CD14-positive monocyte (primary cell): ENCODE data around the gene TM4SF1. TPM values are rescaled to one million over a fixed set of nuclear protein-coding genes. Genes with fewer than 3 reads are reported as not detected.

ENCODE experiments used
- DNase-seq, 3 donors: peaks; one replicate each; pipeline ENCODE4 v3.0.0-alpha.2; 2011 to 2022
- H2AFZ ChIP-seq: 2 replicates; pipeline ENCODE4 v1.6.0; 2012; ENCODE audit warnings: mild to moderate bottlenecking, low read depth, low read length, inconsistent platforms; ENCODE audit not compliant: insufficient read depth, poor library complexity, severe bottlenecking
- H3K27ac ChIP-seq, 2 donors: 1 replicate in 1 of 2; 2 replicates in 1 of 2; pipeline ENCODE4 v1.5.1; 2012 to 2013; ENCODE audit warnings: low read length in 2 of 2, control low read depth in 1 of 2, inconsistent platforms in 1 of 2, low read depth in 1 of 2, mild to moderate bottlenecking in 1 of 2
- H3K27me3 ChIP-seq, 2 donors: one replicate each; pipeline versions ENCODE4 v1.6.0 to v1.6.1; 2011 to 2013; ENCODE audit warnings: low read length in 2 of 2; ENCODE audit not compliant: control insufficient read depth in 2 of 2, insufficient read depth in 2 of 2
- H3K36me3 ChIP-seq, 2 donors: replicated peaks in 1 of 2; 1 replicate in 1 of 2; 2 replicates in 1 of 2; pipeline versions ENCODE4 v1.5.1 to v1.6.1; 2012 to 2013; ENCODE audit warnings: low read length in 2 of 2, control low read depth in 1 of 2, inconsistent platforms in 1 of 2, mild to moderate bottlenecking in 1 of 2; ENCODE audit not compliant: insufficient read depth in 2 of 2, control insufficient read depth in 1 of 2
- H3K4me1 ChIP-seq, 2 donors: 1 replicate in 1 of 2; 2 replicates in 1 of 2; pipeline versions ENCODE4 v1.5.1 to v1.6.1; 2012 to 2013; ENCODE audit warnings: low read length in 2 of 2, control low read depth in 1 of 2, inconsistent platforms in 1 of 2, mild to moderate bottlenecking in 1 of 2, moderate library complexity in 1 of 2; ENCODE audit not compliant: insufficient read depth in 2 of 2, control insufficient read depth in 1 of 2
- H3K4me2 ChIP-seq: replicated peaks from 2 replicates; pipeline ENCODE3; 2012; ENCODE audit warnings: low read length, moderate library complexity, mild to moderate bottlenecking; ENCODE audit not compliant: poor library complexity, severe bottlenecking; ENCODE audit errors: extremely low read depth
- H3K4me3 ChIP-seq, 3 experiments: fragments of 200-600 bp in 1 of 3; sonication (generic) in 1 of 3; replicated peaks in 1 of 3; 1 replicate in 2 of 3; 2 replicates in 1 of 3; pipeline ENCODE4 v1.5.1; 2011 to 2013; ENCODE audit warnings: low read length in 3 of 3, mild to moderate bottlenecking in 3 of 3, control low read depth in 2 of 3, low read depth in 2 of 3, inconsistent platforms in 1 of 3, moderate library complexity in 1 of 3
- H3K79me2 ChIP-seq: 2 replicates; pipeline ENCODE4 v1.6.0; 2012; ENCODE audit warnings: mild to moderate bottlenecking, control low read depth, inconsistent platforms, low read length, moderate library complexity; ENCODE audit not compliant: insufficient read depth
- H3K9ac ChIP-seq: 2 replicates; pipeline ENCODE4 v1.6.0; 2017; ENCODE audit warnings: low read length, mild to moderate bottlenecking; ENCODE audit not compliant: insufficient read depth, poor library complexity, severe bottlenecking
- H3K9me3 ChIP-seq, 2 donors: replicated peaks in 1 of 2; 1 replicate in 1 of 2; 2 replicates in 1 of 2; pipeline versions ENCODE4 v1.5.1 to v1.6.1; 2012 to 2013; ENCODE audit warnings: low read length in 2 of 2, control low read depth in 1 of 2; ENCODE audit not compliant: control insufficient read depth in 1 of 2, insufficient read depth in 1 of 2
- H4K20me1 ChIP-seq: 2 replicates; pipeline ENCODE4 v1.6.0; 2012; ENCODE audit warnings: mild to moderate bottlenecking, low read length, control low read depth, moderate library complexity; ENCODE audit not compliant: insufficient read depth
- H3K27ac Mint-ChIP-seq, 7 donors: one replicate each; pipeline ENCODE4 v1.8.0; 2020; ENCODE audit warnings: mild to moderate bottlenecking in 7 of 7, mixed read lengths in 7 of 7, moderate library complexity in 6 of 7, inconsistent platforms in 2 of 7
- H3K27me3 Mint-ChIP-seq, 3 donors: one replicate each; pipeline ENCODE4 v1.8.0; 2021 to 2022; ENCODE audit warnings: low read depth in 3 of 3, mild to moderate bottlenecking in 3 of 3, mixed read lengths in 3 of 3, moderate library complexity in 3 of 3, inconsistent platforms in 1 of 3
- H3K36me3 Mint-ChIP-seq, 2 donors: one replicate each; pipeline ENCODE4 v1.8.0; 2020; ENCODE audit warnings: mixed read lengths in 2 of 2, inconsistent platforms in 1 of 2, mild to moderate bottlenecking in 1 of 2
- H3K4me1 Mint-ChIP-seq: one replicate; pipeline ENCODE4 v1.8.0; 2020; ENCODE audit warnings: mild to moderate bottlenecking, mixed read lengths
- H3K4me3 Mint-ChIP-seq, 2 donors: one replicate each; pipeline ENCODE4 v1.8.0; 2020; ENCODE audit warnings: mild to moderate bottlenecking in 2 of 2, mixed read lengths in 2 of 2, moderate library complexity in 1 of 2
- H3K9me3 Mint-ChIP-seq, 7 donors: one replicate each; pipeline ENCODE4 v1.8.0; 2020 to 2022; ENCODE audit warnings: mixed read lengths in 7 of 7, mild to moderate bottlenecking in 6 of 7, moderate library complexity in 6 of 7, inconsistent platforms in 2 of 7
- CTCF ChIP-seq: fragments of 200-600 bp; IDR thresholded peaks from one replicate; pipeline ENCODE4 v1.8.0; 2022; ENCODE audit warnings: antibody characterized with exemption, mild to moderate bottlenecking
- WGBS: methylation state at CpG from one replicate; pipeline ENCODE4 v1.1.5; 2013; ENCODE audit warnings: missing lambda C conversion rate; ENCODE audit not compliant: insufficient coverage; 5-methylcytosine and 5-hydroxymethylcytosine counted together
- intact Hi-C, 2 donors: fragments of 100-400 bp; cut with micrococcal nuclease; formaldehyde crosslinking; loops; one replicate each; pipeline versions ENCODE4 v1.15.0 to v1.15.1; 2023
- polyA plus RNA-seq, 3 donors: library from polyadenylated mRNA; depleted of rRNA in 1 of 3; unstranded in 2 of 3; stranded (reverse) in 1 of 3; fragments of 300-500 nt in 2 of 3; fragments of >200 nt in 1 of 3; fragmentation: Illumina TruSeq in 2 of 3; gene quantifications; 1 replicate in 2 of 3; 2 replicates in 1 of 3; pipeline ENCODE4 v1.2.3, GENCODE V29; 2012 to 2021

The TM4SF1 gene
- polyA plus RNA-seq, 3 donors: not detected

GRCh38 chr3:149356630-149357029, 20.8 kb downstream of the TM4SF1 start:
- Histone ChIP-seq H3K9ac (no peak overlapping the region), H3K4me1 (no peaks in the 10 kb centered on the region), H3K27ac (no peak overlapping the region), H3K4me2 (no peak overlapping the region), H4K20me1 (no peaks in the 10 kb centered on the region), H3K4me3 (no peak overlapping the region), H3K36me3 (no peaks in the 10 kb centered on the region), H3K27me3 (no peaks in the 10 kb centered on the region), H2AFZ (no peak overlapping the region), H3K9me3 (no peaks in the 10 kb centered on the region), H3K79me2 (no peaks in the 10 kb centered on the region)
- intact Hi-C loops: no loop called here
- Mint-ChIP-seq H3K4me3 (no peak overlapping the region), H3K27ac (no peak overlapping the region), H3K27me3 (no peaks in the 10 kb centered on the region), H3K4me1 (peaks cover 2% of the 10 kb centered on the region), H3K9me3 (peaks cover 0 to 2% (median 0%) of the 10 kb centered on the region in 7 donors), H3K36me3 (no peaks in the 10 kb centered on the region)
- WGBS: no CpG with 5 or more reads among the region's 4 CpGs
- no peak for TF ChIP-seq CTCF
- no peak for DNase-seq

- H3K27me3 ChIP-seq: no peaks in the 10 kb centered on the region
- no peak overlapping the region for H3K4me3 Mint-ChIP-seq
- H2AFZ ChIP-seq: no peak overlapping the region
- H3K27ac ChIP-seq: no peak overlapping the region
- no peak overlapping the region for H3K9ac ChIP-seq
- TF ChIP-seq CTCF: no peak
- H3K36me3 Mint-ChIP-seq: no peaks in the 10 kb centered on the region
- H3K36me3 ChIP-seq: no peaks in the 10 kb centered on the region
- H4K20me1 ChIP-seq: no peaks in the 10 kb centered on the region
- no peak overlapping the region for H3K4me2 ChIP-seq
- peaks cover 0 to 2% (median 0%) of the 10 kb centered on the region in 7 donors for H3K9me3 Mint-ChIP-seq
- no peak for DNase-seq
- no peaks in the 10 kb centered on the region for H3K4me1 ChIP-seq
- intact Hi-C loops: no loop called here
- peaks cover 2% of the 10 kb centered on the region for H3K4me1 Mint-ChIP-seq
- no peaks in the 10 kb centered on the region for H3K27me3 Mint-ChIP-seq
- 100% methylated on average over 4 of the region's 6 CpGs for WGBS
- H3K79me2 ChIP-seq: no peaks in the 10 kb centered on the region
- no peaks in the 10 kb centered on the region for H3K9me3 ChIP-seq
- no peak overlapping the region for H3K4me3 ChIP-seq
- H3K27ac Mint-ChIP-seq: no peak overlapping the region
These were observed 21.3 kb downstream of the TM4SF1 start for GRCh38 chr3:149356044-149356592.
